HG03354 (cell line): ENCODE data around the gene TMEM184A.

ENCODE experiments used
- ATAC-seq: cut with Tn5 transposase; IDR thresholded peaks from one replicate; pipeline ENCODE4 v1.9.1; 2021; ENCODE audit warnings: mild to moderate bottlenecking; ENCODE audit not compliant: unreplicated experiment, poor library complexity, severe bottlenecking

TMEM184A gene

DNA sequence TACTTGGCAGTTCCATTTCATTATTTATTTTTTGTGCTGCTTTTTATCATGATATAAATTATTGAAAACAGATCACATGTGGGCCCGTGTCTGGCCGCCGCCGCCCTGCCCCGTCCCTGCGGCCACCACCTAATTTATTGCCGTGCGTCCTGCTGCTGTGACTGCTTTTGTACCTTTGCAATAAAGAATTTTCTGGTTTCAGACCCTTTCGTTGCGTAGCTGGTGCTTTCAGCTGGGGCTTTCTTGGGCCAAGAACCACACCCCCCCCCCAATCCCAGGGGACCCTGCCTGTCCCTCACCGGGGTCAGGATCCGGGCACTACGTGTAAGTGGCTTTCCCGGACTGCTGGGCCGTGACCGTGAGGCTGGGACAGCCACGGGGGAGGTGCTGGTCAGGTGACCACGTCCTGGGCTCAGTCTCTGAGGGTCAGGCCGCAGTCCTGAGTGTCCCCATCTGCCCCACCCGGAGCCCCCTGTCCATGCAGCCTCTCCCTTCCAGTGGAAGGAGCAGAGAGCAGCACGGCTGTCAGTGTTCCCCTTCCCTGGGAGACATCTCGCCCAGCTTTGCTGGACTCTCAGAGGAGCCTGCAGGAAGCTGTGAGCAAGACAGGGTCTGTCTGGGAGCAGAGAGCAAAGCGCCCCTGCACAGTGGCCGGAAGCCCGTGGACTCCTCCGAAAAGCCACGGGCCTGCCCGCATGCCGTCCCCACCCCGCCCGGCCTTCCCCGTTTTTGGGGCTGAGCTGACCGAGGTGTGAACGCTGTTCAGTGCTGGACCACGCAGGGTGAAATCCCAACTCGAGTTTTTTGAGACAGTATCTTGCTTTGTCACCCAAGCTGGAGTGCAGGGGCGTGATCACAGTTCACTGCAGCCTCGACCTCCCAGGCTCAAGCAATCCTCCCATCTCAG, 12.9 kb downstream of the TMEM184A start:
- ATAC-seq: no peak

DNA sequence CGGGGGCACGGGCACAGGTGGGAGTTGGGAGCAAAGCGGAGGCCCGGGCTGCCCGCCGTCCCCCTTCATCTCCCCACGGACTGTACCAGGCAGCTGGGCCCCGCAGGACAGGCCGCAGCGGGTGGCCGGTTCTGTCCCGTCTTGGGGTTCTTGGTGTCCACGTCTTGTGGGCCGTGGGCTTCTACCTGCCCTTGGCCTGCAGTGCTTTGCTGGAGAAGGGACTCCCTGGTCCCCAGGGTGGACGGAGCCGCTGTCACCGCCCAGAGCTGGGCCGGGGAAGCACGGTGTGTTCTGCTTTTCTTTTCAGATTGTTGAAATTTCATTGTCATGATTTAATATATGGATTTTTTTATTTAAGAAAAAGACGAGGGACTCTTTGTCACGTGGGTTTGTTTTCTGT, 13.7 kb downstream of the TMEM184A start:
- no peak for ATAC-seq

DNA sequence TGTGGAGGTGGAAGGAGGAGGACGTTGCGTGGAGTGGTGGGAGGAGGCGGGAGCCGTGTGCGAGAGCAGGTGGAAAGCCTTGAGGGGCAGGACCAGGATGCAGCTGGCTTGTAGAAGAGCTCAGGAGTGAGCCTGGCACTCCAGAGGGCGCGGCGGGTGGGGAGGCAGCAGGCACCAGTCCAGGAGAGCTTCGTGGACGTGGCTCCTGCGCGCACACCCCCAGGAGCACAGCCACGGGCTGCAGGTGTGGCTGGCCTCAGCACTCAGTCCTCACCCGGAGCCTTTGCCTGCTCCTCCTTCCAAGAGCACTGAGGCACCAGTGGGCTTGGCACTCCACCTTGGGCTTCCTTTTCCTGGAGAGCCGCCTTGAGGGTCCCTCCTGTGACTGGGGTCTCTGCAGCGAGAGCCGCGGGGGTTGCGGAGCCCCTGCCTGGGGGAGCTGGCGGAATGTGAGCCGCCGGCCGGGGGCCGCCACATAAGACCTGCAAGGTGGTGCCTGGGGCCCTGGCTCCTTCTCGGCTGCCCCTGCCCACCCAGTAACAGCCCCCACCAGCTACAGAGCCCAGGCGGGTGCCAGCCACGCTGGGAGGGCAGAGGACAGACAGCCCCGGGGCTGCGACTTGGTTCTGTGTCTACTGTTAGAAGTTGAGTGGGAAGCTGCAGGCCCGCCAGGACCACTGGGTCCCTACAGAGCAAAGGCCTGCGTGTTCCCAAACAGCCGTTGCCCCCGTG, 14.4 kb downstream of the TMEM184A start:
- no peak for ATAC-seq

DNA sequence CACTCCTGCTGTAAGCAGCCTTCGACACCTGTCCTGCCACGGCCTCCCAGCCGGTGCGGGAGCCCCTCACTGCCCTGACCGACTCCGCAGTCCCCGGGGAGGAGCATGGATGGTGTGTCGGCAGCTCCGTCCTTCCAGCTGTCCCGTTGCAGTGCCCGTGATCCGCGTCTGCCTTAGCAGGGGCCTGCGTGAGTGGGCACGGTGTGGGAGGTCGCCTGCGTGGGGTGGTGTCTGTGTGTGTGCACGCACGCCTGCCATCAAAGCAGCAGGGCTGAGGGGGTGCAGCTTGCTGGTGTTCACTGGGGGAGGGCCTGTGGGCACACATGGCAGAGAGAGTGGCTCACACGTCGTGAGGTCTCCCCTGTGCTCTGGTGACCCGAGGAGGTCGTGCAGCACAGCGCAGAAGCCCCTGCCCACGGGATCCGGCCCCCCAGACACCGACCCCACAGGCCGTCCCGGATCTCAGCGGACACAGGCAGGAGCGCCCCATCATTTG, 15.2 kb downstream of the TMEM184A start:
- ATAC-seq: no peak

DNA sequence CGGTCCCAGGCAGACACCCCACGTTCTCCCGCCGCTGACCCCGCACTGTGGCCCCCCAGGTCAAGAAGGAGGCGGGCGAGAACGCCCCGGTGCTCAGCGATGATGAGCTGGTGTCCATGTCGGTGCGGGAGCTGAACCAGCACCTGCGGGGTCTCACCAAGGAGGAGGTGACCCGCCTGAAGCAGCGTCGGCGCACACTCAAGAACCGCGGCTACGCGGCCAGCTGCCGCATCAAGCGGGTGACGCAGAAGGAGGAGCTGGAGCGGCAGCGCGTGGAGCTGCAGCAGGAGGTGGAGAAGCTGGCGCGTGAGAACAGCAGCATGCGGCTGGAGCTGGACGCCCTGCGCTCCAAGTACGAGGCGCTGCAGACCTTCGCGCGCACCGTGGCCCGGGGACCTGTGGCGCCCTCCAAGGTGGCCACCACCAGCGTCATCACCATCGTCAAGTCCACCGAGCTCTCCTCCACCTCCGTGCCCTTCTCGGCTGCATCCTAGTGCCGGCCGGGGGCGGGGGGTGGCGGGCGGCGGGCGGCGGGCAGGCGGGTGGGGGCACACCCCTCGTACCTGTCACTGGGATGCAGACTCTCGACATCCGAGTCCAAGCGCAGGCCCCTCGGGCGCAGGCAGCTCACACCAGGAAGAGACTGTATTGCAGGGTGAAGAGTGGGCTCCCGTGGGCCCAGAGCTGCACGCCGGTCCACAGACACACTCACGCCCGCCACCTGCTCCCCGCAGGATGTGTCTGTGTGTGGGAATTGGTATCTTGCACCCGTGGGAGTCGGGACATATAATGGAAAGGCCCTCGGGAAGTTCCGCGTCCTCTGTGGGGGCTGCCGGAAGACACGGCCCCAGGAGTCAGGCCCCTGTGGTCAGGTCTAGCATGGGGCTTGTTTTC, 15.9 kb downstream of the TMEM184A start:
- ATAC-seq: no peak

DNA sequence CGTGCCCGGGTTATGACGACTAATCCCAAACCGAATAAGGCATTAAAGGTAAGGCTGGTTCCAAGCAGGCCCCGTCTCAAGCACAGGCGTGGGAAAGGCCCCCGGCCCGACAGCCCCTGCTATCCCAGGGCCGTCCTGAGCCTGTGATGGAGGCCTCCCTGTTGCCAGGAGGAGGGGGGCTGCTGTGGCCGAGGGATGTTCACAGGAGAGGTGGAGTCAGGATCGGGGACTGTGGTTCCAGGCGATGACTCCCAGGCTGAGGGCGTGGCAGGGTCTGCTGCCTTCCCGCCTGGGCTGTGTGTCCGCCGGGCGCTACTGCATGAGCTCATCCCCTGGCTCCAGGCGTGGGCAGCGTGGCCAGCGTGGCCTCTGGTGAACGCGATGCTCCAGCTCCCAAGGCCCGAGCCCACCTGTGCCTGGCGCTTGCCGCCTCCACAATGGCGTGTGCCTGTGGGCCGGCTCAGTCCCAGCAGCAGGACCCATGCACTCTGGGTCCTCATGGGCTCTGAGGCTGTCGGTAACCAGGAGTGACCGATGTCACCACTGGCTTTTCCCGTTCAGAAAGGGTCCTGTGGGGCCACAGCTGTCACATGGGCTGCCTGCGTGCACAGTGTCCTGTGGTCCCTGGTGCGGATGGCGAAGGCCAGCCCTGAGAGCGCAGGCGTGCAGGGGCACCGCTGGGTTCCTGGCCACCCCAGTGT, 16.7 kb downstream of the TMEM184A start:
- no peak for ATAC-seq

DNA sequence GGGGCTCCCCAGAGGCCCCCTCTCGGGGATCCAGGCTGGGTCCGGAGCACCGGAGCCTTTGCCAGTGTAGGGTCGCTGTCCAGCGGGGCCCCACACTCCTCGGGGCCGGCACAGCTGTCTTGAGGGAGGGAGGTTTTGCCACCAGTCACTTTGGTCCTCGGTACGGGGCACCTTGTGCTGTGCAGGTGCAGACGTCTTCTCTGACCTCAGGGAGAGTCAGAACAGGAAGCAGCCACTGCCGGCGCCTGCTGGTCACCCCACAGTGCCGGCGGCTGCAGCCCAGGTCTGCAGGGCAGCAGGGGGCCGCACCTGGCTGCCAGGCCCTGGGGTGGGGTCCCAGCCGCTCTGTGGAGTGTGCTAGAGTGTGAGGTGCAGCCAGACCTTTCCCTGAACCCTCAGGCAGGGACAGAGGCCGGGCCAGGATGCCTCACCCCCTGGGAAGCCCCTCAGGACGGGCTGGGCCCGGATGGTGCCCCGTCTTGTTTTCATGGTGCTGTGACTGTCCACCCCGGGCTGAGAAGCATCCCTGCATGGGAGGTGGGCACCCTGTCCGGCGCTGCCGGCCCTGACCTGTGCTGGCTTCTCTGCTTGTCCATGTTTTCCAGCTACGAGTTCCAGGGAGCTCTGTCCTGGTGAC, 17.3 kb downstream of the TMEM184A start:
- no peak for ATAC-seq

DNA sequence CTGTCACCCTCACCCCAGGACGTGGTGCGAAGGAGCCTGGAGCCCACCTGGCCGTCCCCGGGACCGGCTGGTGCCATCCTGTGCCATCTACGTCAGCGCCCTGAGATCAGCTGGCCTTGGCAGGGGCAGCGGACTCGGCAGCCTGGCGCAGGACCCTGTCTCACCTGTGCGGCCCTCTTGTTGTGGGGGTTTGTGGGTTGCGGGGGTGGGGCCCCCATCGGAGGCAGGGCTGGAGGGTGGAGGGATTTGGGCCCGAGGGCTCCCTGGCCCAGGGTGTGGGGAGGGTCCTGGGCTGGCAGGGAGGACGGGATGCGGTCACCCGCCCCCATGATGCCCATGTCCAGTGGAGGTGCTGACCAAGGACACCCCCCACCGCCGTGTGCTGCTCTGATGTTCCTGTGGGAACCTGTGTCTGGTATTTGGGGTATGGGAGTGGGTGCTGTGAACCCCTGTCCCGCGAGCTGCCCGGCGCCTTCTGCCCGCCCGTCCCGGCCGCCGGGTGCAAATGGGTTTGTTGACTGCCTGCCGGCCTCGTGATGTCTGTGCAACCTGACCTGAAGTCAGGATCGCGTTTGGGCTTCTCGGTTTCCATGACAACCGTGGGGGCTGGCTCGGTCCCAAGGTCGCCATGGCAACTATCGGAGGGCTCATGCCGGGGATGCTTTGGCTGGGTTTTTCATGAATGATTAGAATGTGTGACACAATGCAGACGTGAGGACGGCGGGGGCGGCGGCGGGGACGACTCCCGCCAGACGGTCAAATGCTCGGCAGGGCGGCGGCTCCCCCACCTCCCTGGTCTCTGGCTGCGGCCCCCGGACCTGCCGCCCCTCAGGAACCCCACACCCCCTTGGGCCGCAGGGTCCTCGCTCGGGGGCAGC, 18.2 kb downstream of the TMEM184A start:
- no peak for ATAC-seq

DNA sequence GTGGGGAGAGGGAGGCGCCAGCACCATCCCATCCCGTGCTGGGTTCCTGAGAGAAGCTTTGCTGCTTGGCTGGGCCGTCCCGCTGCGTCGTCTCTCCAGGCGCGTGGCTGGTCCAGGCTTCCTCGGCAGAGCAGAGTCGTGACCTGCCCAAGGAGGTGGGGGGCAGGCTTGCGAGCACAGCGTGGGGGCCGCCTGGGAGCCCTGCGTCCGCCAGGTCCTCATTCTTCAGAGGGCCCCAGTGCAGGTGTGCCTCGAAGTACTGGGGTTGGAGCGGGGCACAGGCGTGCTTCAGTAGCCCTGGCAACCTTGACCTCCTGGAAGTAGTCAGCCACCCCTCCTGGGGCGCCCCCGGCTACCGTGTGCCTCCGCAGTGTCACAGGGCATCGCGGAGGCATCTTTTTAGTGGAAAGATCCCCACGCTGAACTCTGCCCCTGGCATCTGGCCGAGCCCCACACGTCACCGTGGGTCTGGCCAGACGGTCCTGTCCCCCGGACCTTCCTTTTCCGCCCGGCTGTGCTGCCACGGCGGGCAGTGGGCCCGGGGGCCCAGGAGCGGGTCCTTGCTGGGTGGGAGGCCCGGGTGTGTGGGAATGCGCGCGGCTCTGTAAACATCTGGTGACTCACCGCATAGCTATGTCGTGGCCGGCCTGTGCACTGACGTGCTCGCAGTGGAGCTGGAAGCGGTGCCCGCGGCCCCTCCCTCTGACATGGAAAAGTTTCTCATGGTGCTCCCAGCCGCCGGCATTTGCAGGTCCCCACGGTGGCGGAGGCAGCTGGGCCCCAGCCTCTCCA, 19.1 kb downstream of the TMEM184A start:
- ATAC-seq: no peak

DNA sequence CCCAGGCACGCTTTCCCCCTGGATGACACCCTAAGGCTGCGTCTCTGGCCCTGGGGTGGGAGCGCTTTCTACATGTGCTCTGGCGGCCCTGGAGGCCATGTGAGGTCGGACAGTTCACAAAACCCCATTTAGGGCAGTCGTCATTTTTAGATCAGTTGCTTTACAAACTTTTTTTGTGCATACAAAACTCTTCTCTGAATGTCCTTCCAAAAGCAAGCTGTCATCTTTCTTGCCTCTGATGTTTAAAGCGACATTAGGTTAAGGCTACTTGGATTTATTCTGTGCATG, 19.6 kb downstream of the TMEM184A start:
- no peak for ATAC-seq

DNA sequence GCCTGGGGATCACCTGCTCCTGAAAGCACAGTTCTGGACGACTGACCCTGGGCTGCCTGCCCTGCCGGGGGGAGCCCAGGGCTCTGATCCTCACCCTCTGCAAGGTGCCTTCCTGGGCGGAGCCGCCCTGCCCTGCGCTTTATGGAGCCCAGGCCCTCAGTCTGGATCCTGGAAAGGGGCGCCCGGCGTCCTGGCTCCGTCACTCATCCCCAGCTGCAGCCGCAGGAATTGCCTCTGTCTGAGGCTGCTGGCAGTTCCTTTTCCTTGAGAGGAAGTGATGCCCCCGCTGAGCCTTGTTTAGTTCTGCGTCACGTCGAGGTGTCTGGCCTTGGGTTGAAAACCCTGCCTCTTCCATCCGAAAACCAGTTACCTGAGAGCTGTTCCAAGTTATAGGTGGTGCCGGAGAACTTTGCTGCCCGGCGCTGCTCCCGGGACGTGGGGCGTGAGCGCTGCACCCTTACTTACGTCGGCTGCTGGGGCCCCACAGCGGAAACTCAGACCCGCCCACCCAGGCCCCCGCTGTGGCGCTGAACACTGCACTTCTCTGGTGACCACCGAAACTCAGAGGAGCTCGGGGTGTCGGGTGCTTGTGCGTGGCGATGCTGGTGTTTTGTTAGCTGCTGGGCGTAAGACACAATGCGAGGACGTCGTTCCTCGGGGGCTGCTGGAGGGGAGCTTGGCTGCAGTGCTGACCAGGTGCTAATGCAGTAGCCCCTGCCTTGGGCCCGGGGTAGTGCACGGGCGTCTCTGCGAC, 20.1 kb downstream of the TMEM184A start:
- no peak for ATAC-seq

DNA sequence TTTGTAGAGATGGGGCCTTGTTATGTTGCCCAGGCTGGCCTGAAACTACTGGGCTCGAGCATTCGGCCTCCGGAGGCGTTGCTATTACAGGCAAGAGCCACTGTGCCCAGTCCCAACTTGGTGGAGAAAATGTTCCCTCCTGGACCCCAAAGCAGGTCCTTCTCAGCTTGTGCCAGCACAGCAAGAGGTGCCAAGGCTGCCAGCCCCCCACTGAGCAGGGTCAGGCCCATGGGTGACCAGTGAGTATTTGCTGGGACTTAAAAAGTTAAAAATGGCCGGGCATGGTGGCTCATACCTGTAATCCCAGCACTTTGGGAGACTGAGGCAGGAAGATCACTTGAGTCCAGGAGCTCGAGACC, 20.9 kb downstream of the TMEM184A start:
- no peak for ATAC-seq

DNA sequence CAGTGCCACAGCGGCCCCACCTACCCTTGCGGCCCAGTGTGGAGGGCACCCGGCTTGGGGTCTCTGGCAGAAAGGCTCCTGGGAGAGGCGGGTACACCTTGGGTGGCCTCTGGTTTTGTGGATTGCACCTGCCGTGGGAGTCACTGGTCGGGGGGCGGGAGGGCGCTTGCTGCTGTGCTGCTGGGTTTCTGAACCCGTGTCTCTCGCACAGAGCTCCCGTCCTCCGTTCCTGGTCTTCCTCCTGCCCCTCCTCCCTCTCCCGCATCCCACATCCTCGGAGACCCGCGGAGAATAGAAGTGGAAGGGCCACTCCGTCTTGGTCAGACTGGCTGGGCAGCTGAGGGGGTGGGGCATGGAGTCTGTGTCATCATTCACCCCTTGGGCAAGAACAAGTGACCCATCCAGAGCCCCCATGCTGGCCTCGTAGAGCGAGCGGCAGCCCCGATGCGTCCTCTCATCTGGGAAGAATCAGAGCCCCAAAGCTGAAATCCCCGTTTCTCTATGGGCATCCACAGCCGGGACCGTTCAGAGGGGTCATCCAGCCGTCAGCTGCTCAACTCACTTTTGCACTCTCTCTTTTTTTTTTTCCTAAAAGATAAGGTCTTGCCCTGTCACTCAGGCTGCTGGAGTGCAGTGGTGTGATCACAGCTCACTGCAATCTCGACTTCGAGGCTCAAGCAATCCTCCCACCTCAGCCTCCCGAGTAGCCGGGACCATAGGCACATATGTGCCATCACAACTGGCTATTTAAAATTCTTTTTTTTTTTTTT, 21.5 kb downstream of the TMEM184A start:
- ATAC-seq: no peak

DNA sequence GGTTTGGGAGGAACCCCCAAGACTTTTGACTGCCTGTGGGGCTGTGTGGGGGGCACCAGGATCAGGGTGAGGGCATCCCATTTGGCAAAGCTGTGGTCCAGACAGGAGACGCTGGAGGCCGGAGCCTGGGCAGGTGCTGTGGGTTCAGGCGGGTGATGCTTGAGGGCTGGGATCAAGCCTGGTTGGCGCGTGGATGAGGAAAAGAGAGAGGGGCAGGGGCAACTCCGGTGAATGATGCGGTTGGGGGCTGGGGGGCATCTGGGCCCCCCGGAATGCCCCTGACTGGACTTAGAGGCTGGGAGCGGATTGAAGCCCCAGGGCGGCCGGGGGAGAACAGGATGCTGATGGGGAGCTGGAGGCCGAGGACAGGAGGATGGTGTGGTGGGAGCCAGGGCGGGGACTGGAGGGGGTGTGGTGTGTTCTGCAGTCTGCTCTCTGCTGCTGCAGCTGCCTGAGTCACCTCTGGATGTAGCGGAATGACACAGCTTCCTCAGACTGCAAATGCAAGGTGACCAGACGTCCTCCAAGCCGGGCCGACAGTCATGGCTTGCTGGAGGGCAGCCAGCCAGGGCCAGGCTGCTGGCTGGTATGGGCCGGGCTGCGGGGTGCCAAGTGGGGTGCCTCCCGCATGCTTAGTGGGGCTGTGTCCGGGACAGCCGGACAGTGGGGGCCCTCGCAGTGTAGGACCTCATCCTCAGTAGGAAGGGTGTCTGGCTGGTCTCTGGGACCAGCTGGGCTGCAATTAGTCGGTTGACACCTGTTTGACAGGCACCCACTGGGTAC, 22.3 kb downstream of the TMEM184A start:
- no peak for ATAC-seq

DNA sequence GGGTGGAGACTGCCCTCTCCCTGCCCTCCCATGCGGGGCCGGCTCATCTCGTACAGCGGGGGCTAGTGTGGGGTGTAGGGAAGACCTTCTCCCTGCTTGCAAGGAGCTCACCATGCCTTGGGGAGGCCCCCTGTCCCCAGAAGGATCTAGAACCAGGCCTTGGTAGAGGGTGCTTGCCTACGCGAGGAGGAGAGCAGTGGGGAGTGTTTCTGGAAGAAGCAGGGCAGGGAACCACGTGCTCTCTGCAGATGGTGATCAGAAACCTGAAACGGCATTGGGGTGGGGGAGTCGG, 22.8 kb downstream of the TMEM184A start:
- ATAC-seq: no peak
